H1 (cell line): ENCODE data around the gene FAM114A2. TPM values are rescaled to one million over a fixed set of nuclear protein-coding genes. Genes with fewer than 3 reads are reported as not detected.

Source experiments
- CTCF ChIA-PET: fragments of 300-600 bp; sonication (Branson Sonifier 250); formaldehyde crosslinking; loops from one replicate; lab custom pipeline; 2021; ENCODE audit not compliant: partially characterized antibody; lab: Charles Lee
- POLR2A ChIA-PET: fragments of 300-600 bp; sonication (Branson Sonifier 250); formaldehyde crosslinking; loops from one replicate; lab custom pipeline; 2021; ENCODE audit warnings: inconsistent platforms; ENCODE audit not compliant: partially characterized antibody; lab: Charles Lee
- DNase-seq, 2 experiments: peaks; one replicate each; pipeline versions ENCODE4 v3.0.0 to v3.0.0-alpha.2; 2010 to 2022; ENCODE audit warnings: low spot score in 2 of 2, low read depth in 1 of 2, mixed read lengths in 1 of 2
- FAIRE-seq: peaks from 2 replicates; lab custom pipeline; 2011; peaks lifted over from hg19 to GRCh38; lab: Jason Lieb, UNC
- H2AFZ ChIP-seq: 2 replicates; pipeline ENCODE4 v1.8.1; 2012; ENCODE audit warnings: low read length, inconsistent platforms
- H2AK5ac ChIP-seq: 2 replicates; pipeline ENCODE4 v1.6.1; 2013; ENCODE audit warnings: low read depth, low read length
- H2BK120ac ChIP-seq: replicated peaks from 2 replicates; pipeline ENCODE3; 2013; ENCODE audit warnings: low read depth, low read length, inconsistent platforms
- H2BK12ac ChIP-seq: 2 replicates; pipeline ENCODE4 v1.6.1; 2013; ENCODE audit warnings: low read depth, low read length
- H2BK15ac ChIP-seq: 2 replicates; pipeline ENCODE4 v1.6.1; 2013; ENCODE audit warnings: low read length
- H2BK20ac ChIP-seq: 2 replicates; pipeline ENCODE4 v1.6.1; 2013; ENCODE audit warnings: low read length
- H2BK5ac ChIP-seq: 2 replicates; pipeline ENCODE4 v1.6.1; 2013; ENCODE audit warnings: low read depth, low read length
- H3K14ac ChIP-seq: 2 replicates; pipeline ENCODE4 v1.6.1; 2013; ENCODE audit warnings: inconsistent platforms; ENCODE audit not compliant: insufficient read length
- H3K18ac ChIP-seq: 2 replicates; pipeline ENCODE4 v1.6.1; 2013; ENCODE audit warnings: low read length; ENCODE audit errors: extremely low read depth
- H3K23ac ChIP-seq: 2 replicates; pipeline ENCODE4 v1.6.1; 2013; ENCODE audit warnings: inconsistent platforms; ENCODE audit not compliant: insufficient read length
- H3K23me2 ChIP-seq: 2 replicates; pipeline ENCODE4 v1.6.1; 2013; ENCODE audit warnings: low read depth, low read length
- H3K27ac ChIP-seq: 2 replicates; pipeline ENCODE4 v1.6.1; 2011; ENCODE audit warnings: low read depth, low read length, inconsistent platforms
- H3K27me3 ChIP-seq, 4 experiments: replicated peaks in 1 of 4; 1 replicate in 1 of 4; 2 replicates in 3 of 4; pipeline versions ENCODE4 v1.6.1 to v1.8.1; 2011 to 2013; ENCODE audit warnings: low read length in 3 of 4, mild to moderate bottlenecking in 3 of 4, inconsistent platforms in 2 of 4, mixed read lengths in 2 of 4, moderate library complexity in 1 of 4; ENCODE audit not compliant: control insufficient read depth in 3 of 4, insufficient read depth in 3 of 4; ENCODE audit errors: extremely low read depth in 1 of 4
- H3K36me3 ChIP-seq, 4 experiments: 2 replicates each; pipeline versions ENCODE4 v1.6.1 to v1.8.1; 2011 to 2013; ENCODE audit warnings: mild to moderate bottlenecking in 4 of 4, low read length in 3 of 4, moderate library complexity in 2 of 4, control low read depth in 1 of 4, inconsistent platforms in 1 of 4; ENCODE audit not compliant: insufficient read depth in 4 of 4, control insufficient read depth in 2 of 4
- H3K4ac ChIP-seq: replicated peaks from 2 replicates; pipeline ENCODE3; 2013; ENCODE audit warnings: low read length, low read depth, mixed read lengths, inconsistent platforms; ENCODE audit not compliant: insufficient read length
- H3K4me1 ChIP-seq, 4 experiments: replicated peaks in 1 of 4; 1 replicate in 1 of 4; 2 replicates in 3 of 4; pipeline versions ENCODE4 v1.6.1 to v1.8.1; 2011 to 2013; ENCODE audit warnings: low read length in 3 of 4, inconsistent platforms in 2 of 4, mixed read lengths in 1 of 4; ENCODE audit not compliant: insufficient read depth in 4 of 4, control insufficient read depth in 3 of 4
- H3K4me2 ChIP-seq, 2 experiments: 2 replicates each; pipeline versions ENCODE4 v1.6.1 to v1.8.1; 2011 to 2013; ENCODE audit warnings: low read depth in 2 of 2, low read length in 2 of 2, control low read depth in 1 of 2, inconsistent platforms in 1 of 2, mild to moderate bottlenecking in 1 of 2; ENCODE audit not compliant: insufficient read depth in 1 of 2
- H3K4me3 ChIP-seq, 4 experiments: fragments of 200-600, 300-600 bp in 1 of 4; sonication (generic), shearing (Covaris generic), sonication (Bioruptor Twin) in 1 of 4; 2 replicates each; pipeline versions ENCODE4 v1.5.1 to v1.8.1; 2011 to 2016; ENCODE audit warnings: low read length in 4 of 4, low read depth in 3 of 4, control low read depth in 2 of 4, inconsistent platforms in 2 of 4, mild to moderate bottlenecking in 2 of 4, mixed read lengths in 1 of 4, moderate library complexity in 1 of 4; ENCODE audit not compliant: insufficient read depth in 2 of 4; ENCODE audit errors: extremely low read depth in 1 of 4
- H3K56ac ChIP-seq: replicated peaks from 2 replicates; pipeline ENCODE3; 2013; ENCODE audit warnings: low read depth, mild to moderate bottlenecking, mixed read lengths, low read length, inconsistent platforms; ENCODE audit not compliant: insufficient read length
- H3K79me1 ChIP-seq: 2 replicates; pipeline ENCODE4 v1.6.1; 2013; ENCODE audit warnings: low read depth, low read length, control low read depth
- H3K79me2 ChIP-seq, 2 experiments: 2 replicates each; pipeline versions ENCODE4 v1.6.1 to v1.8.1; 2012 to 2013; ENCODE audit warnings: low read length in 2 of 2, mild to moderate bottlenecking in 2 of 2, inconsistent platforms in 1 of 2; ENCODE audit not compliant: insufficient read depth in 2 of 2, control insufficient read depth in 1 of 2
- H3K9ac ChIP-seq, 4 experiments: replicated peaks in 1 of 4; 1 replicate in 1 of 4; 2 replicates in 3 of 4; pipeline versions ENCODE4 v1.6.1 to v1.8.1; 2011 to 2013; ENCODE audit warnings: low read depth in 3 of 4, low read length in 3 of 4, control low read depth in 2 of 4, mild to moderate bottlenecking in 2 of 4, moderate library complexity in 2 of 4, inconsistent platforms in 1 of 4; ENCODE audit errors: extremely low read depth in 1 of 4
- H3K9me3 ChIP-seq, 2 experiments: 2 replicates each; pipeline versions ENCODE4 v1.6.1 to v1.8.1; 2012 to 2013; ENCODE audit warnings: mild to moderate bottlenecking in 2 of 2, moderate library complexity in 2 of 2, control low read depth in 1 of 2, inconsistent platforms in 1 of 2, low read depth in 1 of 2, low read length in 1 of 2, mixed read lengths in 1 of 2; ENCODE audit not compliant: insufficient read depth in 2 of 2
- H4K20me1 ChIP-seq, 2 experiments: replicated peaks in 1 of 2; 2 replicates each; pipeline versions ENCODE3 to v1.8.1; 2011 to 2013; ENCODE audit warnings: inconsistent platforms in 2 of 2, low read length in 2 of 2, mild to moderate bottlenecking in 1 of 2; ENCODE audit not compliant: insufficient read depth in 2 of 2, control insufficient read depth in 1 of 2
- H4K5ac ChIP-seq: 2 replicates; pipeline ENCODE4 v1.6.1; 2013; ENCODE audit warnings: low read length, low read depth, mixed read lengths, inconsistent platforms; ENCODE audit not compliant: insufficient read length
- H4K8ac ChIP-seq: 2 replicates; pipeline ENCODE4 v1.8.0; 2013; ENCODE audit warnings: mild to moderate bottlenecking, moderate library complexity, low read length, inconsistent platforms; ENCODE audit not compliant: insufficient read depth; ENCODE audit errors: extremely low read depth
- H4K91ac ChIP-seq: replicated peaks from 2 replicates; pipeline ENCODE3; 2013; ENCODE audit warnings: low read length, mixed read lengths, inconsistent platforms; ENCODE audit not compliant: insufficient read length
- CBX8 ChIP-seq: fragments of 300-800, 300-1000 bp; sonication (generic); IDR thresholded peaks from 2 replicates; pipeline ENCODE4 v1.7.1; 2016; ENCODE audit warnings: low read depth, low read length, borderline replicate concordance
- CEBPB ChIP-seq: IDR thresholded peaks from 2 replicates; pipeline ENCODE4 v1.6.1; 2012; ENCODE audit warnings: low read depth, low read length
- CREB1 ChIP-seq: IDR thresholded peaks from 2 replicates; pipeline ENCODE4 v1.6.1; 2012; ENCODE audit warnings: inconsistent platforms
- JUN ChIP-seq: IDR thresholded peaks from 2 replicates; pipeline ENCODE4 v1.6.1; 2011; ENCODE audit warnings: low read depth, mild to moderate bottlenecking, improper control_type of control experiment, low read length
- MAFK ChIP-seq: IDR thresholded peaks from 2 replicates; pipeline ENCODE4 v1.6.1; 2012; ENCODE audit warnings: low read depth, mild to moderate bottlenecking, improper control_type of control experiment, low read length
- NANOG ChIP-seq: IDR thresholded peaks from 2 replicates; pipeline ENCODE4 v1.6.1; 2011; ENCODE audit warnings: low read length, low read depth, mild to moderate bottlenecking, inconsistent platforms; ENCODE audit not compliant: insufficient read depth, poor library complexity, severe bottlenecking
- RBBP5 ChIP-seq: IDR thresholded peaks from 2 replicates; pipeline ENCODE4 v1.7.1; 2012; ENCODE audit warnings: low read depth, mild to moderate bottlenecking, inconsistent platforms, low read length, moderate library complexity, borderline replicate concordance
- RNF2 ChIP-seq: fragments of 200-900, 300-1000 bp; sonication (generic); IDR thresholded peaks from 2 replicates; pipeline ENCODE4 v1.7.1; 2016; ENCODE audit warnings: borderline replicate concordance, low read depth, mild to moderate bottlenecking, antibody characterized with exemption, low read length; ENCODE audit not compliant: poor library complexity, severe bottlenecking; ENCODE audit errors: missing control alignments
- RXRA ChIP-seq: IDR thresholded peaks from 2 replicates; pipeline ENCODE4 v1.6.1; 2011; ENCODE audit warnings: low read depth, mild to moderate bottlenecking, low read length, moderate library complexity; ENCODE audit not compliant: insufficient read depth
- SAP30 ChIP-seq: fragments of 300-600 bp; sonication (generic); IDR thresholded peaks from 2 replicates; pipeline ENCODE4 v1.7.1; 2012; ENCODE audit warnings: low read length, moderate library complexity, mild to moderate bottlenecking, inconsistent platforms; ENCODE audit not compliant: insufficient read depth, insufficient replicate concordance
- SIRT6 ChIP-seq: IDR thresholded peaks from one replicate; pipeline ENCODE4 v1.7.1; 2012; ENCODE audit warnings: low read length, inconsistent platforms
- SP2 ChIP-seq: IDR thresholded peaks from 2 replicates; pipeline ENCODE4 v1.6.1; 2012; ENCODE audit warnings: mild to moderate bottlenecking, low read length, inconsistent platforms
- SP4 ChIP-seq: IDR thresholded peaks from 2 replicates; pipeline ENCODE4 v1.6.1; 2012; ENCODE audit warnings: low read length, inconsistent platforms
- SRF ChIP-seq: IDR thresholded peaks from 2 replicates; pipeline ENCODE4 v1.6.1; 2011; ENCODE audit warnings: mild to moderate bottlenecking, low read depth, low read length, moderate library complexity
- WGBS, 2 experiments: shearing (Covaris generic) in 1 of 2; methylation state at CpG; one replicate each; pipeline versions ENCODE4 v1.1.6 to v1.1.7; 2013 to 2015; ENCODE audit warnings: low lambda C conversion rate in 2 of 2, mixed read lengths in 2 of 2, inconsistent platforms in 1 of 2, low coverage in 1 of 2, missing lambda C conversion rate in 1 of 2; ENCODE audit not compliant: insufficient replicate concordance in 2 of 2, insufficient coverage in 1 of 2, insufficient read length in 1 of 2; ENCODE audit errors: extremely low coverage in 1 of 2, missing lambda C conversion rate in 1 of 2; 5-methylcytosine and 5-hydroxymethylcytosine counted together
- polyA plus RNA-seq, 7 experiments: library from polyadenylated mRNA; depleted of rRNA in 3 of 7; stranded (reverse) in 5 of 7; unstranded in 2 of 7; fragments of >200 nt in 5 of 7; fragments of 200-250 nt in 2 of 7; gene quantifications; 1 replicate in 5 of 7; 2 replicates in 1 of 7; 4 replicates in 1 of 7; pipeline versions ENCODE4 v1.2.1 to v1.2.3, GENCODE V29; 2011 to 2013; ENCODE audit warnings: missing spikeins in 2 of 7, mixed read lengths in 2 of 7
- total RNA-seq: library from RNA; stranded (reverse); fragmentation: NEBNext Ultra II Directional; extraction: Animal tissue kit (Norgen Biotek cat#: 25700); gene quantifications from 2 replicates; pipeline ENCODE4 v1.2.1, GENCODE V29; 2021

FAM114A2 gene
- total and polyA plus RNA-seq, 2 of the 8 experiments (the other 6 are each of a cell fraction or from before 2014, with no cell fraction given) = 3.8 to 9.2 TPM

GRCh38 chr5:154077696-154078095 lies 39.0 kb upstream of the FAM114A2 start:
- no peak overlapping the region for H3K23ac ChIP-seq
- ChIA-PET POLR2A (no interaction called here), CTCF (interaction anchor here (0.6 to 7.2 kb wide), 5 partner anchors 30 to 318 kb away, joined by 3 to 211 read pairs (median 3); no protein-coding TSS in a partner anchor)
- no peak overlapping the region for H2BK5ac ChIP-seq
- no peak overlapping the region for H3K27ac ChIP-seq
- H3K4ac ChIP-seq = no peak overlapping the region
- H3K56ac ChIP-seq = no peak overlapping the region
- no peak overlapping the region for H3K9ac ChIP-seq
- H2BK20ac ChIP-seq = no peak overlapping the region
- no peaks in the 10 kb centered on the region for H3K9me3 ChIP-seq
- no peak overlapping the region for H4K8ac ChIP-seq
- no peak overlapping the region for H3K4me2 ChIP-seq
- no peak overlapping the region for H2BK12ac ChIP-seq
- no peaks in the 10 kb centered on the region for H3K36me3 ChIP-seq
- 94% methylated on average over 1 of the region's 1 CpG; no CpG with 5 or more reads in 1 of the 2 experiments for WGBS, 2 experiments
- H4K91ac ChIP-seq = no peak overlapping the region
- H2BK120ac ChIP-seq = no peak overlapping the region
- no peak for FAIRE-seq
- H3K79me2 ChIP-seq = no peaks in the 10 kb centered on the region
- DNase-seq = no peak
- no peak overlapping the region for H2AK5ac ChIP-seq
- TF ChIP-seq RNF2 (no peak), CBX8 (no peak), MAFK (no peak), RBBP5 (no peak), CREB1 (no peak), SAP30 (no peak), SP4 (no peak), NANOG (no peak), SRF (no peak), JUN (no peak), SIRT6 (no peak), SP2 (no peak), RXRA (no peak), CEBPB (no peak)
- TF ChIP-seq, all 59 proteins: peak for 0
- H3K18ac ChIP-seq = no peak overlapping the region
- H2AFZ ChIP-seq = no peak overlapping the region
- H2BK15ac ChIP-seq = no peak overlapping the region
- H3K4me3 ChIP-seq = no peak overlapping the region
- H3K27me3 ChIP-seq = no peaks in the 10 kb centered on the region
- no peaks in the 10 kb centered on the region; the same call in 1 of the 2 replicates for H3K23me2 ChIP-seq
- no peaks in the 10 kb centered on the region for H4K20me1 ChIP-seq
- peaks cover 0 to 15% (median 5%) of the 10 kb centered on the region in 4 experiments; a peak in 3 of 7 replicates for H3K4me1 ChIP-seq
- no peak overlapping the region for H4K5ac ChIP-seq
- no peaks in the 10 kb centered on the region for H3K79me1 ChIP-seq
- no peak overlapping the region for H3K14ac ChIP-seq
